ENCODE measurements around the gene MMP1. TPM values are rescaled to one million over a fixed set of nuclear protein-coding genes. Genes with fewer than 3 reads are reported as not detected.

MMP1 gene
- total RNA-seq, 1 experiment from 2014 or later, result not detected

DNA sequence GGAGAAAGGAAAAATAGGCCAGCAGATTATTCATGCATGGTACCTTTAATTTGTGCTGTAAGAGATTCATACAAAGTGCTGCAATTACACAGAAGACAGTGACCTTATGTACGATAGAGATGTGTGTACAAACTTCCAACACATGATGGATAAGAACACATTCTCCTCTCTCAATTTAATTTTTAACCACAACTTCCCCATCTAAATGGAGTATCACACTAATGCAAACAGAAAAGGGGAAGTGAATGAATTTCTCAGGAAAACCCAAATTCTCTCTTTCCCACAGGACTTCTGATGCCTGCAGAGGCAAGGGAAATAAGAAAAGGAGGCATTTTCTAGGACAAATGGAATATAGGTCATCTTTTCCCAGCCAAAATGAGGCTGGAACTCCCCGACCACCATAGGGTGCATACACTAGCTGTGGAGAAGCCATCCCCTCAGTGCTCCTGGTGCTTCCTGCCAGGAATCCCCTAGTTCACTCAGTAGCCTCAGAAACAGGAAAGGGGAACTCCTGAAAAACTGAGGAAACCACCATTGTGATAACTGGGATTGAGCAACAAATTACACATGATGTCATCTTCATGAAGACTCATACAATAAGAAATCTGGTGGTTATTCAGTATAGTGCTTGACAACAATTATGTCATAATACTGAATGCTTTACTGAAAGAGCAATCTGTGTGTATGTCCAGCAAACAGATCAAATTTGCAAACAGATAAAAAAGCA lies 40.0 kb downstream of the MMP1 start:
- Histone ChIP-seq H4K91ac (ENCODE audit: insufficient read length, low read depth, low read length) (no peak overlapping the region), H4K20me1 (ENCODE audit: control insufficient read depth, insufficient read depth, insufficient read length) (no peaks in the 10 kb centered on the region), H3K79me1 (ENCODE audit: insufficient read depth, low read depth, low read length, poor library complexity, severe bottlenecking) (no peaks in the 10 kb centered on the region), H4K5ac (ENCODE audit: insufficient read length, low read depth, low read length) (no peak overlapping the region), H4K8ac (replicated peaks; ENCODE audit: insufficient read length, low read depth, low read length) (no peak overlapping the region), H3K79me2 (ENCODE audit: insufficient read depth, low read length) (no peaks in the 10 kb centered on the region), H3K4me2 (ENCODE audit: insufficient read depth, insufficient read length, low read length) (no peak overlapping the region), H3K27ac (ENCODE audit: insufficient read length, low read depth, low read length) (no peak overlapping the region), H3K9me3 (ENCODE audit: control insufficient read depth, low read depth, low read length) (no peaks in the 10 kb centered on the region), H3T11ph (ENCODE audit: low read length) (no peak overlapping the region), H3K14ac (ENCODE audit: insufficient read depth, low read length) (no peak overlapping the region), H3K23me2 (ENCODE audit: insufficient read length, low read depth, low read length, poor library complexity, severe bottlenecking) (no peaks in the 10 kb centered on the region), H2AK5ac (ENCODE audit: insufficient read length, low read length) (no peak overlapping the region), H2BK12ac (ENCODE audit: insufficient read length, low read depth, low read length) (no peak overlapping the region), H3K56ac (ENCODE audit: insufficient read length, low read depth, low read length) (no peak overlapping the region), H3K18ac (ENCODE audit: insufficient read length, low read depth, low read length) (no peak overlapping the region), H2BK120ac (ENCODE audit: low read depth, low read length, poor library complexity, severe bottlenecking) (no peak overlapping the region), H2BK20ac (ENCODE audit: low read depth, low read length, poor library complexity, severe bottlenecking) (no peak overlapping the region), H3K4me1 (ENCODE audit: insufficient read depth, low read length) (peaks cover 4% of the 10 kb centered on the region; the same call in 1 of the 2 replicates), H2BK15ac (ENCODE audit: low read depth, low read length) (no peak overlapping the region), H3K23ac (ENCODE audit: insufficient read length, low read depth, low read length) (no peak overlapping the region), H3K9ac (ENCODE audit: extremely low read depth, insufficient read length, low read length) (no peak overlapping the region), H2AFZ (ENCODE audit: low read length) (no peak overlapping the region), H3K4ac (ENCODE audit: low read depth, low read length) (no peak overlapping the region), H3K27me3 (ENCODE audit: insufficient read depth, low read length) (no peaks in the 10 kb centered on the region), H2BK5ac (ENCODE audit: insufficient read length, low read length) (no peak overlapping the region)
- Mint-ChIP-seq H3K4me1 (peaks cover 11 to 13% of the 10 kb centered on the region in 2 experiments), H3K27me3 (ENCODE audit: low read depth) (no peaks in the 10 kb centered on the region; the same call in 1 of the 2 replicates), H3K9me3 (no peaks in the 10 kb centered on the region), H3K27ac (no peak overlapping the region), H3K4me3 (no peak overlapping the region), H3K36me3 (ENCODE audit: insufficient read depth in 1 of 3, low read depth in 3 of 3) (peaks cover 0 to 4% (median 0%) of the 10 kb centered on the region in 3 experiments; a peak in 1 of 7 replicates)
- TF ChIP-seq, protein P1, sequence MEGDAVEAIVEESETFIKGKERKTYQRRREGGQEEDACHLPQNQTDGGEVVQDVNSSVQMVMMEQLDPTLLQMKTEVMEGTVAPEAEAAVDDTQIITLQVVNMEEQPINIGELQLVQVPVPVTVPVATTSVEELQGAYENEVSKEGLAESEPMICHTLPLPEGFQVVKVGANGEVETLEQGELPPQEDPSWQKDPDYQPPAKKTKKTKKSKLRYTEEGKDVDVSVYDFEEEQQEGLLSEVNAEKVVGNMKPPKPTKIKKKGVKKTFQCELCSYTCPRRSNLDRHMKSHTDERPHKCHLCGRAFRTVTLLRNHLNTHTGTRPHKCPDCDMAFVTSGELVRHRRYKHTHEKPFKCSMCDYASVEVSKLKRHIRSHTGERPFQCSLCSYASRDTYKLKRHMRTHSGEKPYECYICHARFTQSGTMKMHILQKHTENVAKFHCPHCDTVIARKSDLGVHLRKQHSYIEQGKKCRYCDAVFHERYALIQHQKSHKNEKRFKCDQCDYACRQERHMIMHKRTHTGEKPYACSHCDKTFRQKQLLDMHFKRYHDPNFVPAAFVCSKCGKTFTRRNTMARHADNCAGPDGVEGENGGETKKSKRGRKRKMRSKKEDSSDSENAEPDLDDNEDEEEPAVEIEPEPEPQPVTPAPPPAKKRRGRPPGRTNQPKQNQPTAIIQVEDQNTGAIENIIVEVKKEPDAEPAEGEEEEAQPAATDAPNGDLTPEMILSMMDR (conservative IDR thresholded peaks at IDR 0.05), result no peak
- WGBS (ENCODE audit: extremely low coverage, insufficient read length, low lambda C conversion rate), result no CpG with 5 or more reads among the region's 2 CpGs
- DNase-seq, result no peak
